Stomach (tissue), 9 donors: ENCODE data around the gene LAD1. TPM values are rescaled to one million over a fixed set of nuclear protein-coding genes. Genes with fewer than 3 reads are reported as not detected.

Experiments used
- DNase-seq, 2 donors: peaks; one replicate each; pipeline versions ENCODE4 v3.0.0 to v3.0.0-alpha.2; 2013 to 2019
- H3K27ac ChIP-seq, 5 donors: fragments of 200-600 bp in 4 of 5; sonication (generic) in 4 of 5; one replicate each; pipeline ENCODE4 v1.5.1; 2013 to 2019; ENCODE audit warnings: mild to moderate bottlenecking in 1 of 5, moderate library complexity in 1 of 5
- H3K27me3 ChIP-seq, 3 donors: fragments of 200-600 bp; sonication (generic); one replicate each; pipeline ENCODE4 v1.5.1; 2017 to 2019; ENCODE audit warnings: mixed run types in 1 of 3
- H3K36me3 ChIP-seq, 4 donors: fragments of 200-600 bp; sonication (generic); 1 replicate in 3 of 4; 2 replicates in 1 of 4; pipeline ENCODE4 v1.5.1; 2016 to 2019
- H3K4me1 ChIP-seq, 4 donors: fragments of 200-600 bp; sonication (generic); one replicate each; pipeline ENCODE4 v1.5.1; 2016 to 2019
- H3K4me3 ChIP-seq, 4 donors: fragments of 200-600 bp; sonication (generic) in 3 of 4; one replicate each; pipeline ENCODE4 v1.5.1; 2016 to 2019; ENCODE audit warnings: mild to moderate bottlenecking in 1 of 4
- H3K9me3 ChIP-seq, 4 donors: fragments of 200-600 bp; sonication (generic); one replicate each; pipeline ENCODE4 v1.5.1; 2016 to 2019
- CTCF ChIP-seq, 7 experiments: fragments of 450-650 bp in 4 of 7; fragments of 200-600 bp in 3 of 7; sonication (generic) in 3 of 7; IDR thresholded peaks; one replicate each; pipeline ENCODE4 v1.5.1; 2016 to 2019; ENCODE audit warnings: antibody characterized with exemption in 7 of 7, control low read depth in 2 of 7, mild to moderate bottlenecking in 1 of 7
- EP300 ChIP-seq: sonication (generic); formaldehyde crosslinking; IDR thresholded peaks from one replicate; pipeline ENCODE4 v1.6.1; 2017; ENCODE audit warnings: antibody characterized with exemption
- POLR2A ChIP-seq, 4 donors: fragments of 450-650 bp; IDR thresholded peaks; one replicate each; pipeline ENCODE4 v1.6.1; 2016; ENCODE audit warnings: antibody characterized with exemption in 4 of 4, control low read depth in 2 of 4, mild to moderate bottlenecking in 1 of 4, moderate library complexity in 1 of 4
- POLR2AphosphoS5 ChIP-seq, 3 donors: sonication (generic); formaldehyde crosslinking; IDR thresholded peaks; one replicate each; pipeline ENCODE4 v1.6.1; 2016; ENCODE audit warnings: antibody characterized with exemption in 3 of 3
- WGBS, 5 donors: extraction: QIAGEN DNeasy Blood & Tissue Kit in 3 of 5; methylation state at CpG; one replicate each; pipeline versions ENCODE4 v1.1.5 to v1.1.7; 2013 to 2018; 5-methylcytosine and 5-hydroxymethylcytosine counted together
- intact Hi-C: fragments of 100-400 bp; cut with DNase I; formaldehyde crosslinking; loops from one replicate; pipeline ENCODE4 v1.15.1; 2023; ENCODE audit warnings: low total_unique reads
- polyA plus RNA-seq, 3 donors: library from polyadenylated mRNA; stranded (reverse); fragments of 200-250 nt; gene quantifications; one replicate each; pipeline ENCODE4 v1.2.3, GENCODE V29; 2013
- total RNA-seq, 5 donors: library from RNA; depleted of rRNA; stranded (reverse); fragments of >200 nt; gene quantifications; one replicate each; pipeline versions ENCODE4 v1.1.0 to v1.2.3, GENCODE V29; 2014 to 2016
- donor health status: healthy with polysubstance abuse.
- donor health status: Bipolar disorder and iron deficiency.
- donor health status: healthy.

The LAD1 gene
- total and polyA plus RNA-seq, 8 donors: 23.7 to 151 (median 50.9) TPM

GRCh38 chr1:201405484-201405831 is 6.3 kb upstream of the LAD1 start:
- Histone ChIP-seq H3K27ac (no peak overlapping the region), H3K4me3 (no peak overlapping the region), H3K27me3 (peaks cover 0 to 30% (median 0%) of the 10 kb centered on the region in 3 donors), H3K36me3 (no peaks in the 10 kb centered on the region), H3K4me1 (peaks cover 6 to 24% (median 13%) of the 10 kb centered on the region in 4 donors), H3K9me3 (no peaks in the 10 kb centered on the region)
- WGBS, 5 donors: 40 to 63% (median 45%) methylated on average over 7 to 10 of the region's 10 CpGs
- peak in 1 of 3 donors; percentile 37 for TF ChIP-seq POLR2AphosphoS5 (IDR thresholded peaks at IDR 0.05)
- no peak for TF ChIP-seq CTCF (IDR thresholded peaks at IDR 0.05)
- intact Hi-C loops: no loop called here
- peak; percentile 57 to 91 for DNase-seq

GRCh38 chr1:201404722-201405483 is 5.8 kb upstream of the LAD1 start:
- WGBS, 5 donors: 71 to 85% (median 75%) methylated on average over 7 to 11 of the region's 11 CpGs
- peaks cover 0 to 36% (median 5%) of the 10 kb centered on the region in 3 donors for H3K27me3 ChIP-seq
- no peak for DNase-seq
- no peaks in the 10 kb centered on the region for H3K36me3 ChIP-seq
- TF ChIP-seq EP300 (no peak), POLR2A (IDR thresholded peaks at IDR 0.05) (no peak), CTCF (IDR thresholded peaks at IDR 0.05) (no peak)
- H3K4me3 ChIP-seq: no peak overlapping the region
- peaks cover 10 to 29% (median 16%) of the 10 kb centered on the region in 4 donors for H3K4me1 ChIP-seq
- intact Hi-C loops: no loop called here
- H3K9me3 ChIP-seq: no peaks in the 10 kb centered on the region
- H3K27ac ChIP-seq: peak overlapping the region in 3 of 5 donors; percentile 9 to 43 (median 26)

- 51 to 70% (median 62%) methylated on average over 7 of the region's 7 CpGs for WGBS, 5 donors
- Histone ChIP-seq H3K4me1 (peaks cover 18 to 38% (median 24%) of the 10 kb centered on the region in 4 donors), H3K36me3 (no peaks in the 10 kb centered on the region), H3K9me3 (no peaks in the 10 kb centered on the region), H3K27ac (no peak overlapping the region), H3K4me3 (no peak overlapping the region), H3K27me3 (peaks cover 0 to 41% (median 13%) of the 10 kb centered on the region in 3 donors)
- no peak for TF ChIP-seq POLR2A (IDR thresholded peaks at IDR 0.05)
- no peak for TF ChIP-seq POLR2AphosphoS5 (IDR thresholded peaks at IDR 0.05)
- no peak for TF ChIP-seq EP300
- TF ChIP-seq CTCF (IDR thresholded peaks at IDR 0.05): no peak
- DNase-seq: peak in 1 of 2 donors; percentile 30
- intact Hi-C loops: no loop called here
Measured at GRCh38 chr1:201404055-201404454, 4.9 kb upstream of the LAD1 start.

- no peak overlapping the region for H3K27ac ChIP-seq
Measured at GRCh38 chr1:201403359-201403758, 4.2 kb upstream of the LAD1 start.

More at GRCh38 chr1:201403359-201403758, 4.2 kb upstream of the LAD1 start:
- 56 to 94% (median 79%) methylated on average over 1 of the region's 1 CpG for WGBS, 5 donors
- Histone ChIP-seq H3K4me3 (no peak overlapping the region), H3K4me1 (peaks cover 19 to 40% (median 28%) of the 10 kb centered on the region in 4 donors), H3K9me3 (no peaks in the 10 kb centered on the region), H3K36me3 (no peaks in the 10 kb centered on the region), H3K27me3 (peaks cover 0 to 41% (median 17%) of the 10 kb centered on the region in 3 donors)
- DNase-seq: no peak
- intact Hi-C loops: no loop called here
- TF ChIP-seq POLR2AphosphoS5 (IDR thresholded peaks at IDR 0.05) (no peak), CTCF (IDR thresholded peaks at IDR 0.05) (no peak), EP300 (no peak)
